B cell (primary cell): ENCODE measurements around the gene BSND. TPM values are rescaled to one million over a fixed set of nuclear protein-coding genes. Genes with fewer than 3 reads are reported as not detected.

Experiments
- ATAC-seq: fragments of 200-7000 bp; cut with Tn5 transposase; one replicate; pipeline ENCODE4 v1.10.0; 2021; ENCODE audit warnings: low read depth, mild to moderate bottlenecking, moderate number of reproducible peaks, moderate library complexity
- CTCF ChIA-PET: fragments of 350-600 bp; sonication (Branson Sonifier 250); formaldehyde crosslinking; loops from one replicate; lab custom pipeline; 2021; ENCODE audit warnings: antibody characterized with exemption, inconsistent platforms; lab: Charles Lee
- POLR2A ChIA-PET: fragments of 350-600 bp; sonication (Branson Sonifier 250); formaldehyde crosslinking; loops from one replicate; lab custom pipeline; 2021; ENCODE audit warnings: antibody characterized with exemption; lab: Charles Lee
- DNase-seq: peaks from one replicate; pipeline ENCODE4 v3.0.0; 2013
- H2AFZ ChIP-seq: 2 replicates; pipeline ENCODE4 v1.6.1; 2012; ENCODE audit warnings: mild to moderate bottlenecking, low read depth, low read length; ENCODE audit not compliant: insufficient read depth, poor library complexity, severe bottlenecking
- H3K27ac ChIP-seq, 2 donors: 1 replicate in 1 of 2; 2 replicates in 1 of 2; pipeline ENCODE4 v1.5.1; 2012 to 2013; ENCODE audit warnings: low read length in 2 of 2, mild to moderate bottlenecking in 2 of 2, moderate library complexity in 1 of 2
- H3K27me3 ChIP-seq, 4 experiments: fragments of 200-600 bp in 1 of 4; sonication (generic) in 1 of 4; replicated peaks in 1 of 4; 1 replicate in 2 of 4; 2 replicates in 2 of 4; pipeline versions ENCODE4 v1.6.1 to v1.7.0; 2013 to 2016; ENCODE audit warnings: low read length in 3 of 4, mild to moderate bottlenecking in 2 of 4, mixed read lengths in 1 of 4, moderate library complexity in 1 of 4; ENCODE audit not compliant: insufficient read depth in 4 of 4, control insufficient read depth in 3 of 4; ENCODE audit errors: control extremely low read depth in 1 of 4
- H3K36me3 ChIP-seq, 2 experiments: replicated peaks in 1 of 2; 1 replicate in 1 of 2; 2 replicates in 1 of 2; pipeline versions ENCODE4 v1.6.1 to v1.7.1; 2013; ENCODE audit warnings: low read length in 1 of 2; ENCODE audit not compliant: insufficient read depth in 2 of 2, control insufficient read depth in 1 of 2; ENCODE audit errors: control extremely low read depth in 1 of 2, extremely low read depth in 1 of 2
- H3K4me1 ChIP-seq, 2 donors: fragments of 200-600 bp in 1 of 2; sonication (generic) in 1 of 2; 1 replicate in 1 of 2; 2 replicates in 1 of 2; pipeline versions ENCODE4 v1.5.1 to v1.6.1; 2013 to 2017; ENCODE audit warnings: low read length in 2 of 2; ENCODE audit not compliant: control insufficient read depth in 2 of 2, insufficient read depth in 2 of 2
- H3K4me2 ChIP-seq: replicated peaks from 2 replicates; pipeline ENCODE3; 2012; ENCODE audit warnings: mild to moderate bottlenecking, low read depth, low read length; ENCODE audit not compliant: poor library complexity, severe bottlenecking
- H3K4me3 ChIP-seq, 5 experiments: fragments of 200-600 bp in 1 of 5; sonication (generic) in 1 of 5; 1 replicate in 3 of 5; 2 replicates in 2 of 5; pipeline versions ENCODE4 v1.5.1 to v1.7.0; 2011 to 2016; ENCODE audit warnings: low read length in 4 of 5, mild to moderate bottlenecking in 4 of 5, low read depth in 2 of 5, control low read depth in 1 of 5, moderate library complexity in 1 of 5; ENCODE audit not compliant: insufficient read depth in 1 of 5; ENCODE audit errors: control extremely low read depth in 1 of 5, extremely low read depth in 1 of 5
- H3K79me2 ChIP-seq: fragments of 200-600 bp; sonication (generic); one replicate; pipeline ENCODE4 v1.6.0; 2016; ENCODE audit warnings: low read length; ENCODE audit not compliant: control insufficient read depth, insufficient read depth
- H3K9ac ChIP-seq: fragments of 200-600 bp; sonication (generic); 2 replicates; pipeline ENCODE4 v1.6.1; 2017; ENCODE audit warnings: mild to moderate bottlenecking, low read length, moderate library complexity
- H3K9me3 ChIP-seq, 3 donors: one replicate each; pipeline versions ENCODE4 v1.6.1 to v1.7.1; 2013; ENCODE audit warnings: low read length in 2 of 3; ENCODE audit not compliant: control insufficient read depth in 2 of 3, insufficient read depth in 1 of 3; ENCODE audit errors: control extremely low read depth in 1 of 3
- H4K20me1 ChIP-seq: 2 replicates; pipeline ENCODE4 v1.6.0; 2012; ENCODE audit warnings: mild to moderate bottlenecking, low read length; ENCODE audit not compliant: insufficient read depth, control insufficient read depth, poor library complexity, severe bottlenecking
- H3K27ac Mint-ChIP-seq: one replicate; pipeline ENCODE4 v1.8.0; 2021; ENCODE audit warnings: mixed read lengths
- H3K27me3 Mint-ChIP-seq: one replicate; pipeline ENCODE4 v1.8.0; 2021; ENCODE audit warnings: mixed read lengths
- H3K4me1 Mint-ChIP-seq: one replicate; pipeline ENCODE4 v1.8.0; 2021; ENCODE audit warnings: mixed read lengths
- H3K4me3 Mint-ChIP-seq: one replicate; pipeline ENCODE4 v1.8.0; 2021; ENCODE audit warnings: mixed read lengths
- H3K9me3 Mint-ChIP-seq: one replicate; pipeline ENCODE4 v1.8.0; 2022; ENCODE audit warnings: mixed read lengths; ENCODE audit not compliant: insufficient read depth
- CTCF ChIP-seq: fragments of 200-600 bp; IDR thresholded peaks from one replicate; pipeline ENCODE4 v1.8.0; 2022; ENCODE audit warnings: antibody characterized with exemption, mild to moderate bottlenecking
- EZH2 ChIP-seq: IDR thresholded peaks from 2 replicates; pipeline ENCODE4 v1.6.1; 2012; ENCODE audit warnings: borderline replicate concordance, low read depth, mild to moderate bottlenecking, moderate library complexity, low read length; ENCODE audit not compliant: insufficient read depth, poor library complexity, severe bottlenecking
- WGBS: methylation state at CpG from one replicate; pipeline ENCODE4 v1.1.5; 2013; ENCODE audit warnings: missing lambda C conversion rate; ENCODE audit not compliant: insufficient coverage; 5-methylcytosine and 5-hydroxymethylcytosine counted together
- intact Hi-C: fragments of 100-400 bp; cut with micrococcal nuclease; formaldehyde crosslinking; loops from one replicate; pipeline ENCODE4 v1.10.0; 2022
- polyA plus RNA-seq: library from polyadenylated mRNA; depleted of rRNA; stranded (reverse); fragments of >200 nt; gene quantifications from 2 replicates; pipeline ENCODE4 v1.2.3, GENCODE V29; 2012
- total RNA-seq, 2 donors: library from RNA; stranded (reverse); fragments of 120-200 nt in 1 of 2; gene quantifications; 1 replicate in 1 of 2; 2 replicates in 1 of 2; pipeline versions ENCODE4 v1.2.3 to v1.2.4, GENCODE V29; 2013 to 2022

Gene BSND
- total and polyA plus RNA-seq, 2 donors (not counting 1 experiment from before 2014, with no cell fraction given): not detected

- Histone ChIP-seq H3K4me3 (no peak overlapping the region), H3K4me1 (no peaks in the 10 kb centered on the region), H3K4me2 (no peak overlapping the region), H3K9ac (no peak overlapping the region), H3K79me2 (no peaks in the 10 kb centered on the region), H3K36me3 (no peaks in the 10 kb centered on the region), H3K27ac (no peak overlapping the region), H4K20me1 (no peaks in the 10 kb centered on the region), H2AFZ (no peak overlapping the region), H3K9me3 (peaks cover 0 to 5% (median 0%) of the 10 kb centered on the region in 3 donors), H3K27me3 (peaks cover 0 to 31% (median 7%) of the 10 kb centered on the region in 4 experiments)
- ATAC-seq (no peak), DNase-seq (no peak)
- Mint-ChIP-seq H3K9me3 (no peaks in the 10 kb centered on the region), H3K27me3 (peaks cover 54% of the 10 kb centered on the region), H3K27ac (no peak overlapping the region), H3K4me3 (no peak overlapping the region), H3K4me1 (no peaks in the 10 kb centered on the region)
- TF ChIP-seq CTCF (no peak), EZH2 (no peak)
- ChIA-PET CTCF (no interaction called here), POLR2A (no interaction called here)
- intact Hi-C loops: no loop called here
- 51% methylated on average over 2 of the region's 4 CpGs for WGBS
Measured at GRCh38 chr1:55035904-55036303, 37.2 kb downstream of the BSND start.

- TF ChIP-seq EZH2 (no peak), CTCF (no peak)
- no peaks in the 10 kb centered on the region for H3K9me3 Mint-ChIP-seq
- DNase-seq (no peak), ATAC-seq (no peak)
- intact Hi-C loops: no loop called here
- H4K20me1 ChIP-seq: no peaks in the 10 kb centered on the region
- H3K9me3 ChIP-seq: peaks cover 0 to 2% (median 0%) of the 10 kb centered on the region in 3 donors
- no peak overlapping the region for H3K27ac Mint-ChIP-seq
- no peak overlapping the region for H3K4me3 Mint-ChIP-seq
- no peaks in the 10 kb centered on the region for H3K79me2 ChIP-seq
- no peak overlapping the region for H3K27ac ChIP-seq
- WGBS: 81% methylated on average over 7 of the region's 8 CpGs
- H3K27me3 ChIP-seq: peaks cover 0 to 35% (median 9%) of the 10 kb centered on the region in 4 experiments
- no peaks in the 10 kb centered on the region for H3K4me1 ChIP-seq
- no peak overlapping the region for H2AFZ ChIP-seq
- ChIA-PET POLR2A (no interaction called here), CTCF (no interaction called here)
- no peak overlapping the region for H3K4me3 ChIP-seq
- H3K4me1 Mint-ChIP-seq: no peaks in the 10 kb centered on the region
- H3K9ac ChIP-seq: no peak overlapping the region
- H3K36me3 ChIP-seq: no peaks in the 10 kb centered on the region
- peaks cover 63% of the 10 kb centered on the region for H3K27me3 Mint-ChIP-seq
- no peak overlapping the region for H3K4me2 ChIP-seq
Measured at GRCh38 chr1:55037733-55038551, 39.2 kb downstream of the BSND start.
